ENCODE results near the gene RAB11FIP4. TPM values are rescaled to one million over a fixed set of nuclear protein-coding genes. Genes with fewer than 3 reads are reported as not detected.

Gene RAB11FIP4
- total and polyA plus RNA-seq, 4 donors, result 1.5 to 16.0 (median 3.3) TPM

GRCh38 chr17:31458829-31459228 is 67.4 kb downstream of the RAB11FIP4 start:
- no peaks in the 10 kb centered on the region for H3K4me1 ChIP-seq (ENCODE audit: control insufficient read depth in 4 of 4, insufficient read depth in 4 of 4, low read length in 3 of 4)
- 93% methylated on average over 2 of the region's 2 CpGs for WGBS
- no peak for TF ChIP-seq FOXA1 (IDR thresholded peaks at IDR 0.05)
- no peak for TF ChIP-seq EGR1 (IDR thresholded peaks at IDR 0.05; ENCODE audit: low read depth in 2 of 2)
- no peak for TF ChIP-seq GABPA (IDR thresholded peaks at IDR 0.05 in 1 of 2, conservative IDR thresholded peaks at IDR 0.05 in 1 of 2)
- no peak for TF ChIP-seq ZBTB33 (IDR thresholded peaks at IDR 0.05)
- no peak for TF ChIP-seq CTCF (IDR thresholded peaks at IDR 0.05; ENCODE audit: low read depth, low read length, missing input control)
- no peak for TF ChIP-seq NR2F2 (IDR thresholded peaks at IDR 0.05)
- TF ChIP-seq SP1 (IDR thresholded peaks at IDR 0.05), result no peak
- TF ChIP-seq ATF3 (IDR thresholded peaks at IDR 0.05), result no peak
- TF ChIP-seq RXRA (IDR thresholded peaks at IDR 0.05), result no peak
- TF ChIP-seq MAX (IDR thresholded peaks at IDR 0.05), result no peak
- H3K36me3 ChIP-seq (ENCODE audit: control insufficient read depth in 4 of 4, insufficient read depth in 3 of 4, low read depth in 1 of 4, low read length in 3 of 4), result no peaks in the 10 kb centered on the region
- H3K27me3 ChIP-seq (ENCODE audit: control insufficient read depth in 4 of 4, insufficient read depth in 4 of 4, low read length in 3 of 4), result no peaks in the 10 kb centered on the region
- DNase-seq (ENCODE audit: low spot score), result no peak
- no peak overlapping the region for H3K4me3 ChIP-seq (ENCODE audit: low read depth in 1 of 3, low read length in 3 of 3)
- no peak overlapping the region for H3K9ac ChIP-seq (ENCODE audit: low read depth in 1 of 2, low read length in 2 of 2)
- H3K9me3 ChIP-seq (ENCODE audit: control insufficient read depth in 4 of 4, low read length in 3 of 4), result no peaks in the 10 kb centered on the region
- H3K27ac ChIP-seq (ENCODE audit: low read depth in 1 of 2, low read length in 2 of 2), result no peak overlapping the region

- Histone ChIP-seq H3K9ac (ENCODE audit: low read depth in 1 of 2, low read length in 2 of 2) (no peak overlapping the region), H3K4me1 (ENCODE audit: control insufficient read depth in 4 of 4, insufficient read depth in 4 of 4, low read length in 3 of 4) (no peaks in the 10 kb centered on the region), H3K27ac (ENCODE audit: low read depth in 1 of 2, low read length in 2 of 2) (no peak overlapping the region), H3K9me3 (ENCODE audit: control insufficient read depth in 4 of 4, low read length in 3 of 4) (no peaks in the 10 kb centered on the region), H3K4me3 (ENCODE audit: low read depth in 1 of 3, low read length in 3 of 3) (no peak overlapping the region), H3K36me3 (ENCODE audit: control insufficient read depth in 4 of 4, insufficient read depth in 3 of 4, low read depth in 1 of 4, low read length in 3 of 4) (no peaks in the 10 kb centered on the region), H3K27me3 (ENCODE audit: control insufficient read depth in 4 of 4, insufficient read depth in 4 of 4, low read length in 3 of 4) (no peaks in the 10 kb centered on the region)
- WGBS, result 82% methylated on average over 4 of the region's 4 CpGs
- no peak for TF ChIP-seq ATF3 (IDR thresholded peaks at IDR 0.05)
- TF ChIP-seq RXRA (IDR thresholded peaks at IDR 0.05), result no peak
- no peak for TF ChIP-seq REST (IDR thresholded peaks at IDR 0.05)
- TF ChIP-seq GABPA (IDR thresholded peaks at IDR 0.05 in 1 of 2, conservative IDR thresholded peaks at IDR 0.05 in 1 of 2), result no peak
- TF ChIP-seq MAX (IDR thresholded peaks at IDR 0.05), result no peak
- no peak for TF ChIP-seq HNF4G (IDR thresholded peaks at IDR 0.05)
- no peak for TF ChIP-seq NR2F2 (IDR thresholded peaks at IDR 0.05)
- no peak for DNase-seq (ENCODE audit: low spot score)
These were observed 68.2 kb downstream of the RAB11FIP4 start for GRCh38 chr17:31459716-31460115.

Measured in liver (tissue), 9 donors.